ENCODE data around the gene FAM149B1. TPM values are rescaled to one million over a fixed set of nuclear protein-coding genes. Genes with fewer than 3 reads are reported as not detected.

Gene FAM149B1
- total RNA-seq, 1 experiment from 2014 or later = 10.9 TPM

- TSS peak; percentile 73 for BruUV-seq (replicated peaks)
- H3K27ac ChIP-seq (ENCODE audit: low read depth, low read length, poor library complexity, severe bottlenecking) = peak overlapping the region; percentile 95
- intact Hi-C loops (cut with micrococcal nuclease; ENCODE audit: unreplicated experiment) = no loop called here
- TF ChIP-seq EZH2 (IDR thresholded peaks at IDR 0.05; ENCODE audit: borderline replicate concordance, low read depth, low read length, poor library complexity, severe bottlenecking) (no peak), CTCF (conservative IDR thresholded peaks at IDR 0.05; ENCODE audit: low read depth, low read length) (no peak)
- DNase-seq (ENCODE audit: low spot score) = no peak
- ChIA-PET POLR2A (ENCODE audit: low non-redundant PET) (interaction anchor here (0.6 kb wide), 1 partner anchor 38 kb away, joined by 11 read pairs; no protein-coding TSS in a partner anchor), CTCF (no interaction called here)
- no peaks in the 10 kb centered on the region for H3K27me3 ChIP-seq (replicated peaks; ENCODE audit: insufficient read depth, low read depth, low read length, poor library complexity)
- H3K4me3 ChIP-seq (ENCODE audit: low read depth, low read length, poor library complexity, severe bottlenecking) = peak overlapping the region; percentile 89
- peaks cover 6% of the 10 kb centered on the region for H3K9me3 ChIP-seq (ENCODE audit: low read depth, low read length, poor library complexity, severe bottlenecking)
- no peaks in the 10 kb centered on the region for H3K4me1 ChIP-seq (ENCODE audit: insufficient read depth, low read length, poor library complexity, severe bottlenecking)
- H3K36me3 ChIP-seq (ENCODE audit: insufficient read depth, low read length, poor library complexity, severe bottlenecking) = peaks cover 3% of the 10 kb centered on the region
Measured at GRCh38 chr10:73168465-73168803, 515 bp downstream of the FAM149B1 start.

- H3K4me3 ChIP-seq (ENCODE audit: low read depth, low read length, poor library complexity, severe bottlenecking) = no peak overlapping the region
- TF ChIP-seq EZH2 (IDR thresholded peaks at IDR 0.05; ENCODE audit: borderline replicate concordance, low read depth, low read length, poor library complexity, severe bottlenecking) (no peak), CTCF (conservative IDR thresholded peaks at IDR 0.05; ENCODE audit: low read depth, low read length) (no peak)
- intact Hi-C loops (cut with micrococcal nuclease; ENCODE audit: unreplicated experiment) = no loop called here
- no peaks in the 10 kb centered on the region for H3K4me1 ChIP-seq (ENCODE audit: insufficient read depth, low read length, poor library complexity, severe bottlenecking)
- CTCF ChIA-PET = no interaction called here
- H3K27ac ChIP-seq (ENCODE audit: low read depth, low read length, poor library complexity, severe bottlenecking) = no peak overlapping the region
- POLR2A ChIA-PET (ENCODE audit: low non-redundant PET) = no interaction called here
- DNase-seq (ENCODE audit: low spot score) = no peak
- peaks cover 6% of the 10 kb centered on the region for H3K9me3 ChIP-seq (ENCODE audit: low read depth, low read length, poor library complexity, severe bottlenecking)
- H3K27me3 ChIP-seq (replicated peaks; ENCODE audit: insufficient read depth, low read depth, low read length, poor library complexity) = no peaks in the 10 kb centered on the region
- no TSS peak for BruUV-seq (replicated peaks)
- H3K36me3 ChIP-seq (ENCODE audit: insufficient read depth, low read length, poor library complexity, severe bottlenecking) = no peaks in the 10 kb centered on the region
Measured at GRCh38 chr10:73169320-73169719, 1.4 kb downstream of the FAM149B1 start.

- Histone ChIP-seq H3K9me3 (ENCODE audit: low read depth, low read length, poor library complexity, severe bottlenecking) (no peaks in the 10 kb centered on the region), H3K36me3 (ENCODE audit: insufficient read depth, low read length, poor library complexity, severe bottlenecking) (no peaks in the 10 kb centered on the region), H3K27ac (ENCODE audit: low read depth, low read length, poor library complexity, severe bottlenecking) (no peak overlapping the region), H3K4me3 (ENCODE audit: low read depth, low read length, poor library complexity, severe bottlenecking) (no peak overlapping the region), H3K27me3 (replicated peaks; ENCODE audit: insufficient read depth, low read depth, low read length, poor library complexity) (no peaks in the 10 kb centered on the region), H3K4me1 (ENCODE audit: insufficient read depth, low read length, poor library complexity, severe bottlenecking) (no peaks in the 10 kb centered on the region)
- POLR2A ChIA-PET (ENCODE audit: low non-redundant PET) = no interaction called here
- BruUV-seq (replicated peaks) = no TSS peak
- CTCF ChIA-PET = no interaction called here
- intact Hi-C loops (cut with micrococcal nuclease; ENCODE audit: unreplicated experiment) = no loop called here
- no peak for DNase-seq (ENCODE audit: low spot score)
- TF ChIP-seq EZH2 (IDR thresholded peaks at IDR 0.05; ENCODE audit: borderline replicate concordance, low read depth, low read length, poor library complexity, severe bottlenecking) (no peak), CTCF (conservative IDR thresholded peaks at IDR 0.05; ENCODE audit: low read depth, low read length) (no peak)
Measured at GRCh38 chr10:73172867-73173266, 4.9 kb downstream of the FAM149B1 start.
